Mesenteric fat pad (tissue), 1 donor: ENCODE measurements around the gene CHST13. TPM values are rescaled to one million over a fixed set of nuclear protein-coding genes. Genes with fewer than 3 reads are reported as not detected.

ENCODE experiments used
- DNase-seq: peaks from one replicate; pipeline ENCODE4 v3.0.0-alpha.2; 2020; ENCODE audit warnings: low spot score
- total RNA-seq: library from RNA; stranded (reverse); fragmentation: NEBNext Ultra II Directional; extraction: Animal tissue kit (Norgen Biotek cat#: 25700); gene quantifications from one replicate; pipeline ENCODE4 v1.2.1, GENCODE V29; 2021
- donor health status: DM: yes; HTN: yes; CAD: no.

Gene CHST13
- total RNA-seq, 1 donor from 2014 or later: 2.3 TPM

GRCh38 chr3:126487151-126487771, 36.7 kb upstream of the CHST13 start:
- no peak for DNase-seq

- DNase-seq: no peak
Measured at GRCh38 chr3:126488185-126488584, 35.8 kb upstream of the CHST13 start.

GRCh38 chr3:126488886-126489569, 34.9 kb upstream of the CHST13 start:
- no peak for DNase-seq

- DNase-seq: no peak
Measured at GRCh38 chr3:126490619-126491018, 33.3 kb upstream of the CHST13 start.

- no peak for DNase-seq
Measured at GRCh38 chr3:126491221-126492013, 32.5 kb upstream of the CHST13 start.

- no peak for DNase-seq
Measured at GRCh38 chr3:126493051-126493450, 30.9 kb upstream of the CHST13 start.

GRCh38 chr3:126493739-126494138, 30.2 kb upstream of the CHST13 start:
- DNase-seq: no peak

- DNase-seq: no peak
Measured at GRCh38 chr3:126494204-126494969, 29.6 kb upstream of the CHST13 start.

- DNase-seq: no peak
Measured at GRCh38 chr3:126494970-126495230, 29.1 kb upstream of the CHST13 start.

GRCh38 chr3:126495786-126496185, 28.2 kb upstream of the CHST13 start:
- no peak for DNase-seq

- DNase-seq: no peak
Measured at GRCh38 chr3:126496894-126497850, 26.8 kb upstream of the CHST13 start.

GRCh38 chr3:126497956-126498355, 26.0 kb upstream of the CHST13 start:
- no peak for DNase-seq

GRCh38 chr3:126498461-126498860, 25.5 kb upstream of the CHST13 start:
- no peak for DNase-seq

- no peak for DNase-seq
Measured at GRCh38 chr3:126498929-126499328, 25.0 kb upstream of the CHST13 start.

- no peak for DNase-seq
Measured at GRCh38 chr3:126499401-126499800, 24.6 kb upstream of the CHST13 start.

GRCh38 chr3:126500016-126500415, 23.9 kb upstream of the CHST13 start:
- DNase-seq: no peak

- DNase-seq: no peak
Measured at GRCh38 chr3:126501054-126501453, 22.9 kb upstream of the CHST13 start.

GRCh38 chr3:126501736-126502135, 22.2 kb upstream of the CHST13 start:
- DNase-seq: no peak

GRCh38 chr3:126502656-126503055, 21.3 kb upstream of the CHST13 start:
- DNase-seq: no peak

- DNase-seq: no peak
Measured at GRCh38 chr3:126503701-126504100, 20.3 kb upstream of the CHST13 start.

- no peak for DNase-seq
Measured at GRCh38 chr3:126507886-126508285, 16.1 kb upstream of the CHST13 start.
